Amygdala (tissue), 56 donors: Measurements from ENCODE around the gene TAB3.

Experiments
- DNase-seq, 56 donors: peaks; one replicate each; lab custom pipeline; 2025; lab: John Stamatoyannopoulos, UW

The TAB3 gene

GRCh38 chrX:30779453-30780030 lies 109.5 kb downstream of the TAB3 start:
- no peak for DNase-seq

- no peak for DNase-seq
Measured at GRCh38 chrX:30777575-30777974, 111.5 kb downstream of the TAB3 start.
